GM19240 (cell line): Measurements from ENCODE around the gene PLXNA2.

Experiments used
- DNase-seq: peaks from one replicate; pipeline ENCODE4 v3.0.0; 2011; ENCODE audit warnings: low spot score; ENCODE audit not compliant: insufficient read length

PLXNA2 gene

DNA sequence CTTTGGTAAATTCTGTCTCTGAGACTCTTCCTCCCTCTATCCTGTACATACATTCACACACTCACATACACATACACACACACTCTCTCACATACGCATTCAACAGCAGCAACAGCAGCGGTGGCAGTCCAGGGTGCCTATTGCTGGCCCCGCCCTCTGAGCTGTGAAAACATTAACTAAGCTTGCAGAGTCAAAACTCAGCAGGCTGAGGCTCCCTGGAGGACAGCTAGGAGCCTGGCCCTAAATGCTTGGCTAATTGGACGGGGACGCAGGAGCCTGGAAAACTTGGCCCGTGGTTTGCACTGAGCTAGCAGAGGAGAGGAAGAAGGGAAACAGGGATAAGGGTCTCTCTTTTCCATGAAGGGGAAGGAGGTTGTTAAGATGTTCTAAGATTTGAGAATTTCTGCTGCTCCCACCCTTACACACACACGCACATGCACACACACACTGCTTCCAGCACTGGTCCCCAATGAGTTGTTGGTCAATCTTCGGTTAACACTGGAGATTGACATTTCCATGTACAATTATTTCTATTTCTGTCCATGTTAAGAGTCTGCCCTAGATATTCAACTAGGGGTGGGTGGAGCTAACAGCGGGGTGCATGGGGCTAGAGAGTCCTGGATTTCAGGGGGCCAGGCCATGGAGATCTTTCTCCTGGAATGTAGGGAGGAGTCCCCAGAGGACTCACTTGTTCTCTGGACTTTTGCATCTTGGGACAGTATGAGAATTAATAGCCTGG is 94.2 kb downstream of the PLXNA2 start:
- DNase-seq: no peak

DNA sequence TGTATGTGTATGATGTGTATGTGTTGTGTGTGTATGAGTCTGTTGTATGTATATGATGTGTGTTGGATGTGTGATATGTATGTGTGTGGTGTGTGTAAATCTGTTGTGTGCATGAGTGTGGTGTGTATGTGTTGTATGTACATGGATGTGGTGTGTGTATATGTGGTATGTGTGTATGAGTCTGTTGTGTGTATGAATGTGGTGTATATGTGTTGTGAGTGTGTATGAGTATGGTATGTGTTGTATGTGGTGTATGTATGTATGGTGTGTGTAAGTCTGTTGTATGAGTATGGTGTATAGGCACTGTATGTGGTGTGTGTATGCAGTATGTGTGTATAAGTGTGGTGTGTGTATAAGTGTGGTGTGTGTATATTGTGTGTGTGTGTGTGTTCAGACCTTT is 95.0 kb downstream of the PLXNA2 start:
- no peak for DNase-seq

DNA sequence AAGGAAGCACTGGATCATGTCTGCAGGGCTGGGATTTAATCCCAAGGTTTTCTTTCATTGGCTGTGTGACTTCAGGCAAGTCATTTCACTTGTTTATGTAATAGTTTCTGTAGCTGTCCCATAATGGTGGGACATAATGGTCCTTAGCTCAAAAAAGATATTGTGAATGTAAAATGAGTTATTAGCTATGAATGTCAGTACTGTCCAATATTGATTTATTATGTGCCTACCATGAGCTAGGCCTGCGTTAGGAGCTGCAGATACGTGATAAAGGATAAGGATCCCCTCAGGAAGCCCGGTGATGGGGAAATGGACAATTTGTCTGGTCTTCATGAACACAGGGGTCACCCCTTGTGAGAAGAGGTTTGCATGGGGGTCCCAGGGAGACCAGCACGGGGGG is 95.8 kb downstream of the PLXNA2 start:
- no peak for DNase-seq

DNA sequence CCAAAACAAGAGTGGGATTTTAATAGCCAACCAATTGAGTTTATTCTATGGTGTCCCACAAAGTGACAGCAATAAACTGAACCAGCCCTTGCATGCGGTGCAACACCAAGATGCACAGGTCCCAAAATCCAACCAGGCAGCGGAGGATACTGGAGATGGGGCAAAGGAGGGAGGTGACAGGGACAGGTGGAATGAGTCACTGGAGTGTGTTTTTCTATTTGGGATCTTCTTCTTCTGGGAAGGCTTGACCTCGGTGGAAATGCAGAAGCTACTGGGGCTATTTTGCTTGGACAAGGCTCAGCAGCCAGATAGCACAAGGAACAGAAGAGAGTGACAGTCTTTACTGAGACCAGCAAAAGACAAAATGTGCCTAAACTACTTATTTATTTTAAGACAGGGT is 97.5 kb downstream of the PLXNA2 start:
- no peak for DNase-seq

DNA sequence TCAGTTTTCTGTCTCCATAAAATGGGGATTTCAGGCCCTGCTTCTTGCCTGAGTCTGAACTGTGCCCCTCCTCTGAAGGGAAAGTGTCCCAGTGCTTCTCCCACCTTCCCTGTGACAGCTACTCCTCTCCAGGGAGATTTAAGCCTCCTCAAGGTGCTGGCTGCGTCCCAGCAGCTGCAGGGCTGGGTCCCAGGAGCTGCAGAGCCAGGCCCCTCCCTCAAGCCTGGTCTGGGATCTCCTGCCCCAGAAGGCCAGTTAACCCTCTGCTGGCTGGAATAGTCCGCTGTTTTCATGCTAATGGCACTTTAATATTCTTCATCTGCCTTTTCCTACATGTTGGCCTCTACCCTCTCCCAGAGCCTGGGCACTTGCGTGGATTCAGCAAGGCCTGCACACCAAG is 99.0 kb downstream of the PLXNA2 start:
- no peak for DNase-seq

DNA sequence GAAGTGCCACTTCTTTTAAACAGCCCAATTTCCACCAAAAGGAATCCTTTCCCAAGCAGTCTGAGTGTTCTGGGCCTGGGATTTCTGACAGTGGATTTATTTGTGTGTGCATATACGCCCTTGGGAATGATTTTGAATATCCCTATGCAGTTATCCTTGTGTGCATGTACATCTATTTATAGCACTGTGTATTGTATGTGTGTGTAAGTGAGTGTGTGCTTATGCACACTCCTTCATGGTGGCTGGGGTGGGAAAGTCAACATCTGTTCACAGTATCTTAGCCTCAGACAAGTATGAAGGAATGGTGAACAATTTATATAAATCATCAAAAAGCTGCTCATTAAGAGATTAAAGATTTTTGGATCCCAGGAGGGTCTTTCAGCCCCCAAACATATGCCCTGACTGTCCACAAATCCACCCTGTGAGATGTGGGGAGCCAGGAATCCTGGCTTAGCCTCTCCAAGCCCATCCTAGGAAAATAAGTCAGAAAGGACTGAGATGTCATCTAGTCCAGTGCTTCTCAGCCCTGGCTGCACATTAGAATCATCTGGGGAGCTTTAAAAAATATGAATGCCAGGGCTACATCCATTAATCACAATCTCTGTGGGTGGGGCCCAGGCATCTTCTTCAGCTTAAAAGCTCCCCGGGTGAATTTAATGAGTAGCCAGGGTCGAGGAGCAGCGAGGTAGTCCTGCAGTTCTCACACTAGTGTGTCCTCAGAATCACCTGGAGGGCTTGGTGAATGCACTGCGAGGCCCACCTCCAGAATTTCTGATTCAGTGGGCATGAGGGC is 101.4 kb downstream of the PLXNA2 start:
- DNase-seq: no peak

DNA sequence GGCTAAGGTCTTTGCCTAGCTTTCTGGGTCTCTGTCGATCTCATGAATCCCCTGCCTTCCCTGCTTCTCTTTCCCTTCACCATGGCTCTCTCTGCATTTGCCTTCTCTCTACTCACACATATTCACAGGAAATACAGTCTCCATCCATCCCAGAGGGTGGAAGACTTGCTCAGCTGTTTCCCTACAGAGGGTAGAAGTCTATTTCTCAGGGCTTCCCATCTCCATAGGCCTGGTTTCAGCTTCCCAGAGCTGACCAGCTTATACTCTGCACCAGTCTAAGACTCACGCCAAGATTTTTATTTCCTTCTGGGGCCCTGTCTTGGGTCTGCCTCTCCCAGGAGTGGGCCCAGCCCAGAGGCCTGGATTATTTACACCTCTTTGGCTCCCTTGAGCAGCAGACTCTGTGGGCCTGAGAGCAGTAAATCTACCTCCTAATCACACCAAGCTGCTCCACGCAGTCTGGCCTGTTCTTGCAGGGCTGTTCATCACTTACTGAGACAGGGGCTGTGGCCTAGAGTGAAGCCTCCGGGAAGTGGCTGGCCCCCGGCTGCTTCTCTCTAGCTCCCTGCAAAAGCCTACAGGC is 102.5 kb downstream of the PLXNA2 start:
- no peak for DNase-seq

DNA sequence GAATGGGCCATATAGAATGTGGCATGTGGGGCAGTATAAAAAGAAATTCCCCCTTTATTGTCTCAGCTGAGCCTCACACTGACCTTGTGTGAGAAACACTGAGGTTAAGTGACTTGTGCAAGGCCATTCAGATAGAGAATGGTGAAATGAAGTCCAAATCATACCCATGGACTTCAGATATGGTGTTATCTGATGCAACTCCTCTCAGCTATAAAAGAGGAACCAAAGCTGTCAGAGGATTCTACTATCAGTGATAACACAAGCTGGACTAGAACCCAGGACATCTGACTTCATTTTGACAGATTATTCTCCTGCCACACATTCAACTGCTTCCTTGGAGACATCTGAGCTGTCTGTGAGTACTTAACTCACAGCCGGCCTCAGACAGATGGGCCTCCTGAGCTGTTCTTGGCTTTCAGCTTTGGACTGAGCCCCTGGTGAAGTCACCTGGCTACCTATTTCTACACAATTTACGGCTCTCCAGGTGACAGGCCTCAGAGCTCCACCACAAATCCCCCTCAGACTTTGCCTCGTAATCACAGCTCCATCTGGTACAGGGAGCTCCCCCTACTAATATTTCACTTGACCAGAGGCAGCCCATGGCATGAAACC is 104.6 kb downstream of the PLXNA2 start:
- DNase-seq: no peak

DNA sequence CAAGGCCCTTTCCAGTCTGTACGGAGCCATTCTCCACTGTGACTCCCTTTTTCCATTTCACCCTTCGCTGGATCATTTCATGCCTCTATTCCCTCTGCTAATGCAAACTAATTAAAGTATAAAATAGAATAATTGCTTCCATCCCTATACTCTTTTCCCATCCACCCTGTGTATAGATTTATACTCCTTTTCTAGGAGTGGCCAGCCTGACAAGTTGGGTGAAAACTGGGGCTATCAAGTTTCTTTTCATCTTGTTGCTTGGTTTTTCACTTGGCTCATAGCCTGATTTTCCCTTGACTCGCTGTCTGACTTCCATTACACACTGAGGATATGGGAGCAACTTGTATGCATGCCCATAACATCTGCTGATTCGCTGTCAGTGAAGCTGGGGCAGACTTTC is 107.0 kb downstream of the PLXNA2 start:
- DNase-seq: no peak

DNA sequence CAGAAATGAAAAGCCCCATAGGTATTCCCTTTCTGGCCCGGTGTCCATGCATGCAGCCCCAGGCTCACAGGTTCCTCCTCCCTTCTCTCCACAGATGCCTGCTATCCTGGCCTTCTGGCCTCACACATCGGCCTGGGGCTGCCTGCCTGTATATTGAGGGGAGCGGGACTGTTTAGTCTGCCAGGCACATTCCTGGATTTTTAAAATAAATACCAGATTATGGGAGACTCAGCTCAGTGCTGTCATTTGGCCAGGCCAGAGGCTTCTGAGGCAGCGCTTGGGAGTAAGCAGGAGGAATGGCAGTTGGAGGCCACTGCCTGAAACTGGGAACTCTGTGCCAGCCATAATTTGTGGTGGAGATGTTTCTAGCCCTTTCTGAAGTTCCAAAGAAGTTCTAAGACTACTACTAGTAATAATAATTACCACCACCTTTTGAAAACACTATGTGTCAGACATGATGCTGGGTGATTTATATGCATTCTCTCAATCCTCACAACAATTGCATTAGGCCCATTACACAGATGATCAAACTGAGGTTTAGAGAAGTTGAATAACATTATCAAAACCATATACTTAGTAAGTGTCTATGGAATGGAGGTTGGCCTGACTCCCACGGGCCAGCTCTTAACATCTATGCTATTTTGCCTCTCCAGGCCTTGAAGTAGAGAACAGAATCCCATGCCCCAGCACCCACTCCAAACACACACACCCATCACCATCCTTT is 107.6 kb downstream of the PLXNA2 start:
- no peak for DNase-seq

DNA sequence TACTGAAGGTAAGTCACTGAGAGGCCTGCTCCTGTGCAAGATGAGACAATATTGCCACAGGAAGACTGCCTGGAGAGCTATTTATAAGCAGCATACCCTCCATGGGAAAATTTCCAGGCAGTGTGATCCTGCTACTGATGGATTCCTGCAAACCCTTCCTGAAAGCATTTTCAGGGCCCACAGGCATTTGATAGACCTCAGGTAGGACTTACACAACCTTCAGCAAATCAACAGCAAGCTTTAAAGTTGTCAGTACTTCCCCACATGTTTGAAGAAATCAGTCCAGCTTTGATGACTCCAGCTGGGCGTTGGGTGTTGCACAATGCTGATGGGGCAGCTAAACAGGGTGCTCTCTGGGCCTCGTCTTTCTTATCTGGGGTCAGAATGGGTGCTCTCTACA is 108.8 kb downstream of the PLXNA2 start:
- DNase-seq: no peak

DNA sequence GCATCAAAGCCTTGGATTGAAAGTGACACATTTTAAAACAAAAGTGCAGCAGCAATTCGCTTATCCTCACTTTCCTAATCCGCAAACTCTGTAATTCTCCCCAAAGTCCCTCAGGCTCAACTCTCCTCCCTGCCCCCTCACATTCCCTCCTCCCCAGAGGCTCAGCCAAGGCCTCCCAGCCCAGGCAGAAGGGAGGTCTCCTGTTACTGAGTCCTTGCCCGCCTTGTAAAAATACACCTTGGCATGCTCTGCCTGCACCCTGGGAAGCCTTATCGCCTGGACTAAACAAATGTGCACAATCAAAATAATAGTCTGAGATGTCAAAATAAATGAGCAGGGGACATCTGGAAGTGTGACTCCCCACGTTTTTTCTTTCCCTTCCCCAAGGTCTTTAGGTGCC is 109.7 kb downstream of the PLXNA2 start:
- no peak for DNase-seq

DNA sequence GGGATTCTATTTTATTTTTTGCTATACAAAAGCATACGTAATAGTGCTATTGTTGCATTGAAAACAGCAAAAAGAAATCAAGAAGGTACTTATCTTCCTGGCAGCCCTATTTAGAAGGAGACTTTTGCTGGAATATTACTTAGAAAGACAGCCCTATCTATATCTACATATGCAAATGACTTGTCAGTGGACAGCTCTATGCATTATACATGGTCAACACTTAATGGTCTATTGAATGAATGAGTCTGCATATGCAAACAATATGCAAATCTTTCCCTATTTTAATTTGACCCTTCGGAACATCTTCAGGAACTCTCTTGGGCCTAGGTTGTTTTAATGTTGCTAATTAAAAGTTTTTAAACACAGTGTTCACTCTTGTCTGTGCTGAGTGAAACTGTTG is 110.8 kb downstream of the PLXNA2 start:
- no peak for DNase-seq

DNA sequence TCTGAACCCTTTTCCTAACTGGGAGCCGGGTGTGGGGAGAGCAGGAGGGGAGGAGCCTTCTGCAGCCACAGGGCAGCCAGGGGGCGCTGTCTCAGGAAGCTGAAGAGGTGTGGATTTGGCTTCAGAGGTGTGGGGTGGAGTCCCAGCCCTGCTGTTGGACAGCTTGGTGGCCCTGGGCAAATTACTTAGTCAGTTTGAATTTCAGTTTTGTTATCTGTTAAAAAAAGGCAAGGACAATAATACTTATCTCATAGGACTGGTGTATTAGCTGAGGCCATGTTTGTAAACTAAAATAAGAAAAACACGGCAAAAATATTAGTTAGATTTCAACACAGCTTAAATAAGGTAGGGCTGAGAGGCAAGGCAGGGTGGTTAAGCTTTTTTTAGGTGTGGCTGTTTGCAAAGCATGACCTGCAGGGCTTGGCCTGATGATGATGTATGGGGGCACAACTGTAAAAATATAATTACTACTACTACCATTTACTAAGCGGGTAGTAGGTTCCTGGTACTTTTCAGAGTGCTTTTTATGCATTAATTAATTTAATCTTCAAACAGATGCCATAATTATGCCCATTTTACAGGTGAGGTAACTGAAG is 111.8 kb downstream of the PLXNA2 start:
- DNase-seq: peak; percentile 79

DNA sequence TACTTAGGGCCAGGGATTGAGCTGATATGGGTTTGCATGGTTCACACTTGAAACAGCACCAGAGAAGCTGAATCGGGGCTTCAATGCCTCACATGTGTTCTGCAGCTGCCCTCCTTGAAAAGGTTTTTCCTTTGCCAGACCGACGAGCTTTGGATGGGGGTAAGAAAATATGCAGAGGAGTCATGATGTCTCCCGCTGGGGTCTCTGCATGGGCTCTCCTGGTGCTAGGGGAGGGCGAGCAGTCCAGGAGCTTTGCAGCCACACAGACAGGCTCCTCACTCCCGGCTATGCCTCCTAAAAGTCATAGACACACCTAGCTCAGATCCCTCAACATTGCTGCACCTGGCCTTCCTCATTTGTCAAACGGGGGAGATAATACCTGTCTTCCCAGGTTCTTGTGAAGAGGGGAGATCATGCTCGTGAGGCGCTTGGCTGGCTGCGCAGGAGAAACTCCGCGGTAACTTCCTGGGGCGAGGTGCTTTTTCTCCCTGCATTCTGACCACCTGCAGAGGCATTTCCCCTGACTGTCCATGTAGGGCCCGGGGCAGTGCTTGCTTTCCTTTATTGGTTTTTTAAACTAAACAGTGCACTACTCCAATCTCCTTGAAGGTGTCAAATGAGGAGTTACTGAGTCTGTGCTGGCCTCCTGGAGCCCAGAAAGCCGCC is 112.4 kb downstream of the PLXNA2 start:
- DNase-seq: no peak

DNA sequence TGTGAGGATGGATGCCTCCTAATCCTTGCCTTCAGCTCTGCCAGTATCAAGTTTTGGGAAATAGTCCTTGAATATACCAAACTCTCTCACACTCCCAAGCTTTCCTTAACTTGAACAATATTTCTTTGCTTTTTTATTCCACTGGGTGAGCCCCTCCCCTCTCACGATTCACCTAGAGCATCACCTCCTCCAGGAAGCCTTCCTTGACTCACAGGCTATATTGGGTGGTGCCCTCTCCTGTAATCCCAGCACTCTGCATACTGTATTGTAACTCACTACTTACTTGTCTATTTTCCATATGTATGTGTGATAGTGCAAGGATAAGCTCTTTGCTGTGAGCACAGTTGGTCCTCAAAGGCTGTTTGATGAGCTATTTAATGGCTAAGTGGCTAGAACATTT is 114.7 kb downstream of the PLXNA2 start:
- DNase-seq: no peak

DNA sequence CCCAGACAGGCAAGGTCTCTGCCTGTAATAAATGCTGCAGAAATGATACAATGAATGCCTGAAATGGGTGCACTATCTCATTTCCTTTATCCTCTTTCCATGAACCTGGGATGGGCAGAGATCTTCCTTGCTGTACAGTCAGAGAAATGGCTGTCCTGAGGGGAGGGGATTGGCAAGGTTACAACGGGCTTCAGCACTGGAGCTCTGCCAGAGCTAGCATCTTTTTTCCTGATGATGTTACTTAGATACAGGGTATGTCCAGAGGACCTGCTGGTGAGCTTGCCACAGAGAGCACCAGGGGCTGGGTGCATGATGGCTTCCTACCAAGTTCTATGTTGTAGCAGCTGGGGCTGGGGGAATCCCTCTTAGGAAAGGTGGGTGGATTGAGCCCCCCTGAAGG is 115.1 kb downstream of the PLXNA2 start:
- DNase-seq: no peak

DNA sequence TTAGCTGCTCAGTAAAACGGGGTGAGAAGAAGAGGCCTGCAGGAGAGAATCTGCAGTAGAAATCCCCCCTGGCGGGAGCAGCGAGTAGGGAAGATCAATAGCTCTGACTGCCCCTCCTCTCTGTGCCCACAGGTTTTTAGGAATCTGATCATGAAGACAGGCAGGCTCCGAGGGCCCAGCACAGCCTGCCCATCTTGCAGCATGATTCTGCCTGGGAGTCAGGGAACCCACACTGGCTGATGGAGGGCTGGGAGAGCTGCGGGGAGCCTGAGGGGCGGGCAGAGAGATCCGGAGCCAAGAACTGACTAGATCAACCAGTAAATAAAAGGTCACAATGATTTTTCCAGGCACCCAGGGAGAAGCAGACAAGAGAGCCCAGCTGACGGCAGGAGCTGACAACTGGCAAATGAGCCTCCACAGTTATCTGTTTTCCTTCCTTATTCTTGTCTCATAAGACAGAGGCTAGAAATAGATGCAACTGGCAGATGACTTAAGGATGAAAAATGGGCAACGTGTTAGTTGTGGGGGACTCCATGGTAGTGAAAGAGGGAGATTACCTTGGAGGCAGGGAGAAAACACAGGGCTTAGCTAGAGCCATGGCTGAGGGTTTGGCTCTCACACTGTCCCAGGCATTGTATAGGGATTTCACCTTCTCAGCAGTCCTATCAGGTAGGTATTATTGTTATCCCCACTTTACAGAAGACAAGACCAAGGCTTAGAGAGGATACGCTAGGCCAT is 116.2 kb downstream of the PLXNA2 start:
- no peak for DNase-seq

DNA sequence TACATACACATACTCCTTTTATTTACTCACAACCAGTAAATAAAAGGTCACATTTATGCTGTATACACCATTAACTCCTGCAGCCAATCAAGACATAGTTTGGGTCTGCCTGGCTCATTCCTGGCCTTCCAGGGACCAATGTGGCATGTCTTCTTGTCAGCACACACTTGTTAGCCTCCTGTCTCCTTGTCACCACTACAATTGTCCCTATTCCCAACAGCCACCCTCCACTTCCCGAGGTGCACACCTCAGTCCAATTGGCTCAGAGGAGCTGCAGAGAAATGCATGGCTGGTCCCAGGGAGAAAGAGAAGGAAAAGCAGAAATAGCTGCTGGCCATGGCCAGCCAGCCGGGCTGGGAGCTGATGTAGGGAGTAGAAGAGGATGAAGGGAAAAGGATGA is 116.9 kb downstream of the PLXNA2 start:
- no peak for DNase-seq

DNA sequence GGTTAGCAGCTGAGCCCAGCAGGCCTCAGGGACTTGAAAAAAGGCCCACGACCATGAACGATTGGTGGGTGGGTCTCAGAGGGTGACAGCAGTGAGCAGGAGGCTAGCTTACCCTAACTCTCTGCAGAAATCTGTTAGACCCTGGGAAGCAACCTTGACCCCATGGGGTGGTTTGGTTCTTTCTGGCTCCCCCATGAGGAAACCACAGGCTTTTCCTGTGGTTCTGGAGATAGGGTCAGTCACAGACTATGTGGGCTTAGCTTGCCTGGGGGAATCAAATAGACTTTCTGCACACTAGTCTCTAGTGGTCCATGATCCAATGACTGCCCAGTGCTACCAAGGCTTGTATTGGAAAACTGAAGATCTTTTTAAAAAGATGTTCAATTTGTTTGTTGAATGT is 118.1 kb downstream of the PLXNA2 start:
- DNase-seq: no peak
